ENCODE results near the gene VWCE.

Gene VWCE

GRCh38 chr11:61325649-61326414 is 30.7 kb upstream of the VWCE start:
- no peak for DNase-seq

GRCh38 chr11:61315260-61315659 is 20.1 kb upstream of the VWCE start:
- no peak for DNase-seq

- no peak for DNase-seq
These were observed 15.6 kb upstream of the VWCE start for GRCh38 chr11:61310749-61311148.

GRCh38 chr11:61309739-61310138 is 14.6 kb upstream of the VWCE start:
- DNase-seq = peak; percentile 67

- DNase-seq = no peak
These were observed 14.0 kb upstream of the VWCE start for GRCh38 chr11:61309141-61309540.

- DNase-seq = no peak
These were observed 12.2 kb upstream of the VWCE start for GRCh38 chr11:61307354-61307753.

- DNase-seq = no peak
These were observed 11.1 kb upstream of the VWCE start for GRCh38 chr11:61306221-61306620.

GRCh38 chr11:61305417-61305816 is 10.3 kb upstream of the VWCE start:
- no peak for DNase-seq

- no peak for DNase-seq
These were observed 8.6 kb upstream of the VWCE start for GRCh38 chr11:61303725-61304124.

- DNase-seq = no peak
These were observed 7.4 kb upstream of the VWCE start for GRCh38 chr11:61302550-61302949.

- no peak for DNase-seq
These were observed 3.6 kb upstream of the VWCE start for GRCh38 chr11:61298663-61299244.

- no peak for DNase-seq
These were observed 2.6 kb upstream of the VWCE start for GRCh38 chr11:61297746-61298145.

- no peak for DNase-seq
These were observed 2.2 kb upstream of the VWCE start for GRCh38 chr11:61297341-61297740.

GRCh38 chr11:61295596-61295926 is 445 bp upstream of the VWCE start:
- DNase-seq = no peak

- peak; percentile 84 for DNase-seq
These were observed 1.0 kb downstream of the VWCE start for GRCh38 chr11:61293867-61294716.

GRCh38 chr11:61292356-61292755 is 2.8 kb downstream of the VWCE start:
- no peak for DNase-seq

GRCh38 chr11:61290905-61291690 is 4.0 kb downstream of the VWCE start:
- no peak for DNase-seq

GRCh38 chr11:61287338-61287977 is 7.7 kb downstream of the VWCE start:
- no peak for DNase-seq

- DNase-seq = no peak
These were observed 11.5 kb downstream of the VWCE start for GRCh38 chr11:61283613-61284012.

- peak; percentile 82 for DNase-seq
These were observed 13.4 kb downstream of the VWCE start for GRCh38 chr11:61281581-61282250.

GRCh38 chr11:61280883-61281580 is 14.1 kb downstream of the VWCE start:
- no peak for DNase-seq
